Activated CD8-positive, alpha-beta T cell treated with anti-CD3 and anti-CD28 coated beads for 36 hours (primary cell): Measurements from ENCODE around the gene LCN9. TPM values are rescaled to one million over a fixed set of nuclear protein-coding genes. Genes with fewer than 3 reads are reported as not detected.

Experiments used
- ATAC-seq: fragments of 200-7000 bp; cut with Tn5 transposase; one replicate; pipeline ENCODE4 v1.10.0; 2021; ENCODE audit warnings: mild to moderate bottlenecking, moderate library complexity
- CTCF ChIA-PET: fragments of 350-600 bp; sonication (Branson Sonifier 250); formaldehyde crosslinking; loops from one replicate; lab custom pipeline; 2021; ENCODE audit warnings: antibody characterized with exemption; lab: Charles Lee
- POLR2A ChIA-PET: fragments of 350-600 bp; sonication (Branson Sonifier 250); formaldehyde crosslinking; loops from one replicate; lab custom pipeline; 2021; ENCODE audit warnings: antibody characterized with exemption; lab: Charles Lee
- DNase-seq: peaks from one replicate; pipeline ENCODE4 v3.0.0-alpha.2; 2020
- H3K27ac Mint-ChIP-seq: one replicate; pipeline ENCODE4 v1.8.0; 2021; ENCODE audit warnings: mild to moderate bottlenecking, mixed read lengths
- H3K27me3 Mint-ChIP-seq: one replicate; pipeline ENCODE4 v1.8.0; 2021; ENCODE audit warnings: mixed read lengths
- H3K36me3 Mint-ChIP-seq: one replicate; pipeline ENCODE4 v1.8.0; 2021; ENCODE audit warnings: low read depth, mixed read lengths
- H3K4me1 Mint-ChIP-seq: one replicate; pipeline ENCODE4 v1.8.0; 2021; ENCODE audit warnings: low read depth, mixed read lengths
- H3K4me3 Mint-ChIP-seq: one replicate; pipeline ENCODE4 v1.8.0; 2021; ENCODE audit warnings: mild to moderate bottlenecking, moderate library complexity, mixed read lengths
- H3K9me3 Mint-ChIP-seq: one replicate; pipeline ENCODE4 v1.8.0; 2021; ENCODE audit warnings: mixed read lengths
- CTCF ChIP-seq: fragments of 200-600 bp; IDR thresholded peaks from one replicate; pipeline ENCODE4 v1.8.0; 2022; ENCODE audit warnings: antibody characterized with exemption, mild to moderate bottlenecking
- intact Hi-C: fragments of 100-400 bp; cut with micrococcal nuclease; formaldehyde crosslinking; loops from one replicate; pipeline ENCODE4 v1.10.0; 2022
- total RNA-seq, 2 experiments: library from RNA; stranded (reverse); gene quantifications; one replicate each; pipeline ENCODE4 v1.2.3, GENCODE V29; 2021

The LCN9 gene
- total RNA-seq, 2 experiments from 2014 or later, result not detected

- Mint-ChIP-seq H3K36me3 (no peaks in the 10 kb centered on the region), H3K4me3 (no peak overlapping the region), H3K9me3 (peaks cover 2% of the 10 kb centered on the region), H3K4me1 (no peaks in the 10 kb centered on the region), H3K27me3 (peaks cover 4% of the 10 kb centered on the region), H3K27ac (no peak overlapping the region)
- intact Hi-C loops, result no loop called here
- POLR2A ChIA-PET, result no interaction called here
- no peak for TF ChIP-seq CTCF
- DNase-seq, result no peak
- ATAC-seq, result no peak
- CTCF ChIA-PET, result no interaction called here
Observed at GRCh38 chr9:135673941-135674340, 10.8 kb downstream of the LCN9 start.

- Mint-ChIP-seq H3K4me3 (no peak overlapping the region), H3K4me1 (no peaks in the 10 kb centered on the region), H3K27me3 (peaks cover 1% of the 10 kb centered on the region), H3K9me3 (no peaks in the 10 kb centered on the region), H3K27ac (no peak overlapping the region), H3K36me3 (no peaks in the 10 kb centered on the region)
- POLR2A ChIA-PET, result no interaction called here
- no peak for TF ChIP-seq CTCF
- intact Hi-C loops, result no loop called here
- no peak for DNase-seq
- ATAC-seq, result no peak
- CTCF ChIA-PET, result no interaction called here
Observed at GRCh38 chr9:135674977-135675376, 11.9 kb downstream of the LCN9 start.

- H3K9me3 Mint-ChIP-seq, result no peaks in the 10 kb centered on the region
- TF ChIP-seq CTCF, result no peak
- ChIA-PET CTCF (no interaction called here), POLR2A (no interaction called here)
- H3K4me3 Mint-ChIP-seq, result no peak overlapping the region
- H3K27me3 Mint-ChIP-seq, result peaks cover 3% of the 10 kb centered on the region
- ATAC-seq (no peak), DNase-seq (no peak)
- H3K36me3 Mint-ChIP-seq, result no peaks in the 10 kb centered on the region
- H3K27ac Mint-ChIP-seq, result no peak overlapping the region
- no peaks in the 10 kb centered on the region for H3K4me1 Mint-ChIP-seq
- intact Hi-C loops, result no loop called here
Observed at GRCh38 chr9:135676891-135677290, 13.8 kb downstream of the LCN9 start.

- Mint-ChIP-seq H3K9me3 (no peaks in the 10 kb centered on the region), H3K27me3 (peaks cover 1% of the 10 kb centered on the region), H3K27ac (no peak overlapping the region), H3K4me1 (no peaks in the 10 kb centered on the region), H3K36me3 (no peaks in the 10 kb centered on the region), H3K4me3 (no peak overlapping the region)
- no peak for ATAC-seq
- ChIA-PET CTCF (no interaction called here), POLR2A (no interaction called here)
- no peak for DNase-seq
- intact Hi-C loops, result no loop called here
- no peak for TF ChIP-seq CTCF
Observed at GRCh38 chr9:135677641-135678168, 14.6 kb downstream of the LCN9 start.

GRCh38 chr9:135678236-135679017 is 15.3 kb downstream of the LCN9 start:
- intact Hi-C loops, result no loop called here
- DNase-seq, result no peak
- ChIA-PET CTCF (no interaction called here), POLR2A (no interaction called here)
- TF ChIP-seq CTCF, result no peak
- Mint-ChIP-seq H3K27me3 (peaks cover 3% of the 10 kb centered on the region), H3K4me3 (no peak overlapping the region), H3K36me3 (no peaks in the 10 kb centered on the region), H3K27ac (no peak overlapping the region), H3K9me3 (no peaks in the 10 kb centered on the region), H3K4me1 (no peaks in the 10 kb centered on the region)
- ATAC-seq, result no peak
